AG04449 (cell line): ENCODE results near the gene CREB5.
"Not testable (repeated sequence)": the region's sequence is repeated elsewhere in the genome, so short reads cannot be mapped to it uniquely, and the experiment has no call there.

Experiments
- CTCF ChIA-PET: fragments of 350-600 bp; formaldehyde crosslinking; extraction: SDS; loops from one replicate; lab custom pipeline; 2021; ENCODE audit warnings: antibody characterized with exemption; lab: Yijun Ruan, JAX
- POLR2A ChIA-PET: fragments of 400-600, 350-600 bp; formaldehyde crosslinking; extraction: SDS; loops from one replicate; lab custom pipeline; 2020; ENCODE audit warnings: antibody characterized with exemption, inconsistent platforms; lab: Yijun Ruan, JAX
- DNase-seq: peaks from one replicate; pipeline ENCODE4 v3.0.0-alpha.2; 2010; ENCODE audit warnings: low read depth, low spot score
- H3K4me3 ChIP-seq: 2 replicates; pipeline ENCODE4 v1.5.1; 2011; ENCODE audit warnings: low read depth, mild to moderate bottlenecking, control low read depth, low read length
- CTCF ChIP-seq: IDR thresholded peaks from one replicate; pipeline ENCODE4 v1.5.1; 2011; ENCODE audit warnings: mild to moderate bottlenecking, moderate library complexity, low read length, control low read depth, inconsistent platforms; ENCODE audit not compliant: insufficient read depth; ENCODE audit errors: missing control alignments

The CREB5 gene

GRCh38 chr7:28779954-28780353, 367.6 kb downstream of the CREB5 start:
- no peak for TF ChIP-seq CTCF
- ChIA-PET CTCF (no interaction called here), POLR2A (no interaction called here)
- no peak for DNase-seq
- no peak overlapping the region for H3K4me3 ChIP-seq

GRCh38 chr7:28782362-28782761, 370.0 kb downstream of the CREB5 start:
- POLR2A ChIA-PET: no interaction called here

GRCh38 chr7:28784171-28784902, 372.0 kb downstream of the CREB5 start:
- peak; percentile 29 for DNase-seq
- no peak overlapping the region for H3K4me3 ChIP-seq
- POLR2A ChIA-PET: no interaction called here
- TF ChIP-seq CTCF: no peak
- CTCF ChIA-PET: interaction anchor here (0.9 kb wide), 1 partner anchor 23 kb away, joined by 3 read pairs; no protein-coding TSS in a partner anchor

More at GRCh38 chr7:28782362-28782761, 370.0 kb downstream of the CREB5 start:
- CTCF ChIA-PET: no interaction called here
- no peak for TF ChIP-seq CTCF
- DNase-seq: no peak
- H3K4me3 ChIP-seq: no peak overlapping the region

GRCh38 chr7:28785041-28785995, 373.0 kb downstream of the CREB5 start:
- no peak for TF ChIP-seq CTCF
- ChIA-PET CTCF (no interaction called here), POLR2A (no interaction called here)
- H3K4me3 ChIP-seq: no peak overlapping the region
- DNase-seq: no peak

GRCh38 chr7:28786156-28786555, 373.8 kb downstream of the CREB5 start:
- H3K4me3 ChIP-seq, POLR2A ChIA-PET, DNase-seq, CTCF ChIA-PET: not testable (repeated sequence)

GRCh38 chr7:28787106-28787505, 374.8 kb downstream of the CREB5 start:
- CTCF ChIA-PET: no interaction called here
- POLR2A ChIA-PET: no interaction called here
- no peak for TF ChIP-seq CTCF
- no peak for DNase-seq
- no peak overlapping the region for H3K4me3 ChIP-seq
